NCI-H2196 treated with DMSO at 0.1 percent for 48 hours (cell line): Measurements from ENCODE around the gene GADD45G.

Source experiments
- DNase-seq: peaks from one replicate; lab custom pipeline; 2025; ENCODE audit not compliant: unreplicated experiment; lab: John Stamatoyannopoulos, UW

Gene GADD45G

DNA sequence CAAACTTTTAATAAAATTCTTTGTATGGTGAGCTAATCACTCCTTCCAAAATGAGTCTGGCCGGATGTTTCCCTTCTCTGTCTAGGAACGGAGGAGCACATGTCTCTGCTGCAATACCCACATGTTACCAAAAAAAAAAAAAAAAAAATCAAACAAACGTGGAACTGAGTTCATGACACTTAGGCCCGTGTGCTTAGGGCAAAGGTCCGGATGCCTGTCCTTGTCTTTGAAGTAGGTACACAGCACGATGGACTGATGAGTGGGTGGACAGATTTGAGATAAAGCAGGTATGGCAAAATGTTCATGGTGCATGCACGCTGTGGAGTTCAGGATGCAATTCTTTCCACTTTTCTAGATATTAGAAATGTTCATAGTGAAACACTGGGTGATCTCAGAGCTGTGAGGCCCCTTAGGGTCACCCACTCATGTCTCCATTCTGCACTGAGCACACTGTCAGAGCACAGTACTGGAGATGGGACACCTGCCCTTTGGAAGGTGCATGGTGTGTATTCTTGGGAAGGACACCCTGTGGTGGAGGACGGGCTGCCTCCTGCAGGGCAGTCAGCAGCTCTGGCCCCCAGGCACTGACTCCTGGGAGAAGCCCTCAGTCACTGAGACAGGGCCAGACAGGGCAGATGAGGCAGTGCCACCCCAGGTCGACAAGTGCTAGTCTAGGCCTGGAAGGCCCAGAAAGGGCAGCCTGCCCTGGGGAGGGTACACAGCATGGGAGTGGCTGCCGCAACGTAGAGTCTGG, 43.6 kb downstream of the GADD45G start:
- no peak for DNase-seq

DNA sequence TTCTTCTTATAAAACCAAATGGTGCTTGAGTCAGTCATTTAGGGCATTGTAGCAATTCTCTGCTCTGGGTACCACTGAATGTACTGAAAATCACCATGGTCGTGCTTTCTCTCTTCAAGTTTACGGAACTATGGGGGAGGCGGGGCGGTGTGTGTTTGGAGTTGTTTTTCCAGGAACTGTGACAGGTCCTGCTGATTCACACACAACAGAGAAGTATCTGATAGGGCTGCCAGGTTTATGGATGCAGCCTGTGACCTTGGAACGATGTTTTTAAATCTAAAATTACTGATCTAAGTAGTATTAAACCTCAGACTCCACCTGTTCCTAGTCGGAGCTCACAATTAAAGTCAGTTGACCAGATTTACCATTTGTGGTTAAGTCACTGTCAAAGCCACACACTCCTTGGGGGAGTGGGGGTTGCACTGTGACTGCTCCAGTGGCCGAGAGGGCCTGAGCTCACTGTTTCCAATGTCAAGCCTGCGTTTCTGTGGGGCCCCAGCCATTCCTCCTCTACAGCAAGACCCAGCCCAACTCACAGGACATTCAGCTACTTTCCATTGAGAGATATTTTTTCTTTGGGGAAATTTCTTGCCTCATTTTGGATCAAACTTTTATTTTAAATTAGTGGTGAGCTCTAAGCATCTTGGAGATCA, 44.4 kb downstream of the GADD45G start:
- DNase-seq = no peak

DNA sequence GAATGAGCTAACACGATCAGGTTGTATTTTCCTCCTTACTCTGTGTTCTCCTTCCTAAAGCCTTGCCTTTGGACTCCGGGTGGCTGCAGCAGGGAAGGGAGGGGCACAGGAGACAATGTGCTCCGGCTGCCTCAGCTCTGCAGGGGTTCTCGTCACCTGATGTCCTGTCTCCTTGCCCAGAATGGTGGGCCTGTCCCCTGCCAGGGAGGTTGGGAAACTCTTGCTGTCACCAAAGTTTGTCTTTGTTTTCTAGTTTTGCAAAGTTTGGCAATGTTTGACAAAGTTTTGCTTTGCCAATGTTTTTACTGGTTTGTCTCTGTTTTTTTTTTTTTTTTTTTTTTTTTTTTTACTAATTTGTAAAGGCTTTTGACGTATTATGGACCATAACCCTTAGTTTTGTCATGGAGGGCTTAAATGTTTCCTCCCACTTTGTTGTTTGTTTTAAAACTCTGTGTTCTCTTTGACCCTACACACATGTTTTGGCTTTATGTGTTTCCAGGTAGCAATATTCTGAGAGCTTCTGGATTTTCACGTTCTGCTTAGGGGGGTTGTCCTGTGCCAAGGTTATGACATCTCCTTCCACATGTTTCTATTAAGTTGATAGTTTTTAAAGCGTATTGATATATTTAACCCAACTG, 49.3 kb downstream of the GADD45G start:
- no peak for DNase-seq

DNA sequence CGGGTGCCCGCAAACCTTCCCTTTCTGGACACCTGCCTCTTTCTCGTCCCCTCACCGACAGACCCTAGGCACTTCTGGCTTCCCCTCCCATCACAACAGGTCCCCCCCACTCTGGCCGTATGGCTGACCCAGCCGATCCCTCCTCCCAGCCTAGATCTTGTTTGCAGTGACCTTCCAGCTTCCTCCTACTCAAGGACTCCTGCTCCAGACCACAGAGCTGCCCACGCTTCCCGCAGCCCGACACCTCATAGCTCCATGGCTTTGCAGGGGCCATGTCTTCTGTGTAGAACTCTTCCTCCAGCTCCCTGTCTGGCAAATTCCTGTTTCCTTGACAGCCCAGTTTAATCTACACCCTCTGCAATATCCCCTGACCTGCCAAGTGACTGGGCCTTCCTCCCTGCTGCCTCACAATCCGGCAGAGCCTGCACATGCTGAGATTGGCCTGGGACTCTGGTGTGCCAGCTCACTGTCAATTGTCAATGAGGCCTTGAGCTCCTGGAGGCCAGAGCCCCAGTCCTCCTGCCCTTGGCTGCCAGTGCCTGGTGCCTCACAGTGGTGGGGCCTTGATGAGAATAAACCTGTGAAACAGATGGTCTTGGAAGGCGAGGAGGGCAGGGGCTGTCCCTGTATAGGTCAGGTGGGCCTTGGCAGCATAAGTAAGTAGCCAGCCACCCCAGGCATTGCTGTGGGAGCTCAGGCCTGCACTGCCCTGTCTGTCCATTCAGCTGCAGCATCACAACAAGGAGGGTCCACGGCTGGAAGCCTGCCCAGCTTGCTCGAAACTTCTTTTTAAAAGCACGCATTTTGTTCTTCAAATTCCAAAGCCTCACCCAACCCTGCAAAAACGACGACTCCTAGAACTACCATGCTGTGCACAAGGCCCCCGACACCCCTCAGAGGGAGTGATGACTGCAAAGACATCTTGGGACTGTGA, 50.5 kb downstream of the GADD45G start:
- no peak for DNase-seq
